Measurements from ENCODE around the gene SOX11. TPM values are rescaled to one million over a fixed set of nuclear protein-coding genes. Genes with fewer than 3 reads are reported as not detected.

SOX11 gene
- total RNA-seq, 1 donor, result 0.54 TPM

- DNase-seq (ENCODE audit: low read depth), result no peak
- TF ChIP-seq CTCF (IDR thresholded peaks at IDR 0.05; ENCODE audit: insufficient read depth, low read length), result no peak
- no peak overlapping the region for H3K4me3 ChIP-seq (ENCODE audit: low read depth, low read length)
Observed at GRCh38 chr2:5722236-5722635, 30.1 kb downstream of the SOX11 start.

GRCh38 chr2:5723791-5724735 is 31.9 kb downstream of the SOX11 start:
- TF ChIP-seq CTCF (IDR thresholded peaks at IDR 0.05; ENCODE audit: insufficient read depth, low read length), result no peak
- DNase-seq (ENCODE audit: low read depth), result no peak
- H3K4me3 ChIP-seq (ENCODE audit: low read depth, low read length), result no peak overlapping the region

- DNase-seq (ENCODE audit: low read depth), result no peak
- TF ChIP-seq CTCF (IDR thresholded peaks at IDR 0.05; ENCODE audit: insufficient read depth, low read length), result no peak
- H3K4me3 ChIP-seq (ENCODE audit: low read depth, low read length), result no peak overlapping the region
Observed at GRCh38 chr2:5725072-5725471, 32.9 kb downstream of the SOX11 start.

GRCh38 chr2:5725794-5726463 is 33.7 kb downstream of the SOX11 start:
- H3K4me3 ChIP-seq (ENCODE audit: low read depth, low read length), result no peak overlapping the region
- no peak for TF ChIP-seq CTCF (IDR thresholded peaks at IDR 0.05; ENCODE audit: insufficient read depth, low read length)
- DNase-seq (ENCODE audit: low read depth), result no peak

- no peak overlapping the region for H3K4me3 ChIP-seq (ENCODE audit: low read depth, low read length)
- no peak for DNase-seq (ENCODE audit: low read depth)
- TF ChIP-seq CTCF (IDR thresholded peaks at IDR 0.05; ENCODE audit: insufficient read depth, low read length), result no peak
Observed at GRCh38 chr2:5727235-5727634, 35.1 kb downstream of the SOX11 start.

GRCh38 chr2:5729416-5729815 is 37.2 kb downstream of the SOX11 start:
- H3K4me3 ChIP-seq (ENCODE audit: low read depth, low read length), result no peak overlapping the region
- no peak for TF ChIP-seq CTCF (IDR thresholded peaks at IDR 0.05; ENCODE audit: insufficient read depth, low read length)
- DNase-seq (ENCODE audit: low read depth), result no peak

All from fibroblast of the aortic adventitia (primary cell).